UCSD-AML1 (cell line): ENCODE results near the gene KRT37.
"Not testable (repeated sequence)": the region's sequence is repeated elsewhere in the genome, so short reads cannot be mapped to it uniquely, and the experiment has no call there.

Experiments used
- DNase-seq: peaks from one replicate; lab custom pipeline; 2025; ENCODE audit not compliant: unreplicated experiment; lab: John Stamatoyannopoulos, UW

KRT37 gene

GRCh38 chr17:41407226-41407625 lies 17.2 kb downstream of the KRT37 start:
- no peak for DNase-seq

- DNase-seq: no peak
Observed at GRCh38 chr17:41406205-41406604, 18.2 kb downstream of the KRT37 start.

- no peak for DNase-seq
Observed at GRCh38 chr17:41404024-41404671, 20.2 kb downstream of the KRT37 start.

GRCh38 chr17:41403404-41404023 lies 20.9 kb downstream of the KRT37 start:
- DNase-seq: no peak

- DNase-seq: no peak
Observed at GRCh38 chr17:41402161-41402560, 22.2 kb downstream of the KRT37 start.

GRCh38 chr17:41396996-41397660 lies 27.3 kb downstream of the KRT37 start, which contains the start of gene KRT31:
Gene KRT31 (minus strand): TSS chr17:41397608. CDS start chr17:41397539, 69 bp downstream.
- DNase-seq: no peak

GRCh38 chr17:41396340-41396739 lies 28.0 kb downstream of the KRT37 start:
- DNase-seq: no peak

GRCh38 chr17:41395611-41396010 lies 28.8 kb downstream of the KRT37 start:
- no peak for DNase-seq

GRCh38 chr17:41395044-41395443 lies 29.3 kb downstream of the KRT37 start:
- DNase-seq: not testable (repeated sequence)

GRCh38 chr17:41394254-41394996 lies 30.0 kb downstream of the KRT37 start:
- DNase-seq: no peak

GRCh38 chr17:41393826-41394225 lies 30.6 kb downstream of the KRT37 start:
- no peak for DNase-seq

- DNase-seq: no peak
Observed at GRCh38 chr17:41393294-41393693, 31.1 kb downstream of the KRT37 start.

- DNase-seq: no peak
Observed at GRCh38 chr17:41392278-41392677, 32.1 kb downstream of the KRT37 start.

- DNase-seq: no peak
Observed at GRCh38 chr17:41391535-41391934, 32.9 kb downstream of the KRT37 start.

- no peak for DNase-seq
Observed at GRCh38 chr17:41390411-41390938, 33.9 kb downstream of the KRT37 start.

GRCh38 chr17:41387670-41388069 lies 36.7 kb downstream of the KRT37 start:
- DNase-seq: no peak

GRCh38 chr17:41386227-41386626 lies 38.2 kb downstream of the KRT37 start:
- no peak for DNase-seq

- DNase-seq: no peak
Observed at GRCh38 chr17:41383690-41384089, 40.7 kb downstream of the KRT37 start.

- DNase-seq: no peak
Observed at GRCh38 chr17:41382394-41382793, 42.0 kb downstream of the KRT37 start.

GRCh38 chr17:41381943-41382342 lies 42.4 kb downstream of the KRT37 start, which contains the start of gene KRT34:
Gene KRT34 (minus strand): TSS chr17:41382306. CDS start chr17:41382246, 60 bp downstream.
- DNase-seq: not testable (repeated sequence)

- DNase-seq: not testable (repeated sequence)
Observed at GRCh38 chr17:41380091-41380490, 44.3 kb downstream of the KRT37 start.
